Measurements from ENCODE around the gene PRM2. TPM values are rescaled to one million over a fixed set of nuclear protein-coding genes. Genes with fewer than 3 reads are reported as not detected.

Gene PRM2
- total and polyA plus RNA-seq, 2 experiments from 2014 or later = not detected

DNA sequence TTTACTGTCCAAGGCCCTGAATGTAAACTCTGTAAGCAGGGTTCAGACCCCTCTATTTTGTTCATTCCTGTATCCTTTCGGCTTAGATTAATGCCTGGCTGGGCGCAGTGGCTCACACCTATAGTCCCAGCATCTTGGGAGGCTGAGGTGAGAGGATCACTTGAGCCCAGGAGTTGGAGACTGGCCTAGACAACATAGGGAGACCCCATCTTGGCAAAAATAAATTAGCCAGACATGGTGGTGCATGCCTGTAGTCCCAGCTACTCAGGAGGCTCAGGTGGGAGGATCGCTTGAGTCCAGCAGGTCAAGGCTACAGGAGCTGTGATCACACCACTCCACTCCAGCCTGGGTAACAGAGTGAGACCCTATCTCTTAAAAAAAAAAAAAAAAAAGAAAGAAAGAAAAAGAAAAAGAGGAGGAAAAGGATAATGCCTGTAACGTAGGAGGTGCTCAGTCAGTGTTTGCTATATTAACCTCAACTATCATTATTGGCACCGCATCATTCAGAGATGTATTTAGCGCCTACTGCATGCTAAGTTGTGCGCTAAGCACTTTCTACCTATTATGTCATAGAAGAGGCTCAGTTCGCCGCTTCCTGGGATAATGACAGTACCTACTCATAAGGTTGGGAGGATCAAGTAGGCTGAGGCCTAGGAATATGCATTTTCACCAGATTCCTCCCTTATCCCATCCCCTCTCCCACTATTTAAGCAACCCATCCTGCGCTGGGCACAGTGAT is 25.3 kb downstream of the PRM2 start:
- Mint-ChIP-seq H3K4me3 (no peak overlapping the region), H3K9me3 (no peaks in the 10 kb centered on the region)
- peak overlapping the region; percentile 91 for H3K27ac ChIP-seq (ENCODE audit: low read depth)

GRCh38 chr16:11250091-11250785 is 26.0 kb downstream of the PRM2 start:
- Mint-ChIP-seq H3K27ac (no peak overlapping the region), H3K27me3 (ENCODE audit: insufficient read depth, low read depth, poor library complexity) (peaks cover 20% of the 10 kb centered on the region), H3K36me3 (ENCODE audit: low read depth) (peaks cover 27% of the 10 kb centered on the region), H3K4me3 (no peak overlapping the region; the same call in 2 of the 3 replicates), H3K9me3 (no peaks in the 10 kb centered on the region), H3K4me1 (peaks cover 27% of the 10 kb centered on the region)
- Histone ChIP-seq H3K4me3 (no peak overlapping the region), H4K20me1 (replicated peaks; ENCODE audit: insufficient read depth) (peaks cover 21% of the 10 kb centered on the region), H2AFZ (no peak overlapping the region), H3K36me3 (ENCODE audit: insufficient read depth) (peaks cover 21% of the 10 kb centered on the region), H3K4me1 (ENCODE audit: insufficient read depth) (peaks cover 28% of the 10 kb centered on the region), H3K4me2 (peak overlapping the region; percentile 23; the same call in 1 of the 2 replicates), H3K79me2 (replicated peaks; ENCODE audit: insufficient read depth) (peaks cover 26% of the 10 kb centered on the region), H3K27me3 (ENCODE audit: insufficient read depth) (no peaks in the 10 kb centered on the region), H3F3A (replicated peaks; ENCODE audit: low read depth) (peaks cover 55% of the 10 kb centered on the region), H3K27ac (ENCODE audit: low read depth) (peak overlapping the region; percentile 91), H3K9me2 (ENCODE audit: insufficient read depth) (no peaks in the 10 kb centered on the region)
- TF ChIP-seq NANOG (IDR thresholded peaks at IDR 0.05; ENCODE audit: borderline replicate concordance) (no peak), ZNF114 (CRISPR knock-in tag; IDR thresholded peaks at IDR 0.05) (no peak), POLR2AphosphoS5 (IDR thresholded peaks at IDR 0.05; ENCODE audit: low read depth) (peak; percentile 69), ETS1 (IDR thresholded peaks at IDR 0.05) (no peak)
- TF ChIP-seq, protein P1, sequence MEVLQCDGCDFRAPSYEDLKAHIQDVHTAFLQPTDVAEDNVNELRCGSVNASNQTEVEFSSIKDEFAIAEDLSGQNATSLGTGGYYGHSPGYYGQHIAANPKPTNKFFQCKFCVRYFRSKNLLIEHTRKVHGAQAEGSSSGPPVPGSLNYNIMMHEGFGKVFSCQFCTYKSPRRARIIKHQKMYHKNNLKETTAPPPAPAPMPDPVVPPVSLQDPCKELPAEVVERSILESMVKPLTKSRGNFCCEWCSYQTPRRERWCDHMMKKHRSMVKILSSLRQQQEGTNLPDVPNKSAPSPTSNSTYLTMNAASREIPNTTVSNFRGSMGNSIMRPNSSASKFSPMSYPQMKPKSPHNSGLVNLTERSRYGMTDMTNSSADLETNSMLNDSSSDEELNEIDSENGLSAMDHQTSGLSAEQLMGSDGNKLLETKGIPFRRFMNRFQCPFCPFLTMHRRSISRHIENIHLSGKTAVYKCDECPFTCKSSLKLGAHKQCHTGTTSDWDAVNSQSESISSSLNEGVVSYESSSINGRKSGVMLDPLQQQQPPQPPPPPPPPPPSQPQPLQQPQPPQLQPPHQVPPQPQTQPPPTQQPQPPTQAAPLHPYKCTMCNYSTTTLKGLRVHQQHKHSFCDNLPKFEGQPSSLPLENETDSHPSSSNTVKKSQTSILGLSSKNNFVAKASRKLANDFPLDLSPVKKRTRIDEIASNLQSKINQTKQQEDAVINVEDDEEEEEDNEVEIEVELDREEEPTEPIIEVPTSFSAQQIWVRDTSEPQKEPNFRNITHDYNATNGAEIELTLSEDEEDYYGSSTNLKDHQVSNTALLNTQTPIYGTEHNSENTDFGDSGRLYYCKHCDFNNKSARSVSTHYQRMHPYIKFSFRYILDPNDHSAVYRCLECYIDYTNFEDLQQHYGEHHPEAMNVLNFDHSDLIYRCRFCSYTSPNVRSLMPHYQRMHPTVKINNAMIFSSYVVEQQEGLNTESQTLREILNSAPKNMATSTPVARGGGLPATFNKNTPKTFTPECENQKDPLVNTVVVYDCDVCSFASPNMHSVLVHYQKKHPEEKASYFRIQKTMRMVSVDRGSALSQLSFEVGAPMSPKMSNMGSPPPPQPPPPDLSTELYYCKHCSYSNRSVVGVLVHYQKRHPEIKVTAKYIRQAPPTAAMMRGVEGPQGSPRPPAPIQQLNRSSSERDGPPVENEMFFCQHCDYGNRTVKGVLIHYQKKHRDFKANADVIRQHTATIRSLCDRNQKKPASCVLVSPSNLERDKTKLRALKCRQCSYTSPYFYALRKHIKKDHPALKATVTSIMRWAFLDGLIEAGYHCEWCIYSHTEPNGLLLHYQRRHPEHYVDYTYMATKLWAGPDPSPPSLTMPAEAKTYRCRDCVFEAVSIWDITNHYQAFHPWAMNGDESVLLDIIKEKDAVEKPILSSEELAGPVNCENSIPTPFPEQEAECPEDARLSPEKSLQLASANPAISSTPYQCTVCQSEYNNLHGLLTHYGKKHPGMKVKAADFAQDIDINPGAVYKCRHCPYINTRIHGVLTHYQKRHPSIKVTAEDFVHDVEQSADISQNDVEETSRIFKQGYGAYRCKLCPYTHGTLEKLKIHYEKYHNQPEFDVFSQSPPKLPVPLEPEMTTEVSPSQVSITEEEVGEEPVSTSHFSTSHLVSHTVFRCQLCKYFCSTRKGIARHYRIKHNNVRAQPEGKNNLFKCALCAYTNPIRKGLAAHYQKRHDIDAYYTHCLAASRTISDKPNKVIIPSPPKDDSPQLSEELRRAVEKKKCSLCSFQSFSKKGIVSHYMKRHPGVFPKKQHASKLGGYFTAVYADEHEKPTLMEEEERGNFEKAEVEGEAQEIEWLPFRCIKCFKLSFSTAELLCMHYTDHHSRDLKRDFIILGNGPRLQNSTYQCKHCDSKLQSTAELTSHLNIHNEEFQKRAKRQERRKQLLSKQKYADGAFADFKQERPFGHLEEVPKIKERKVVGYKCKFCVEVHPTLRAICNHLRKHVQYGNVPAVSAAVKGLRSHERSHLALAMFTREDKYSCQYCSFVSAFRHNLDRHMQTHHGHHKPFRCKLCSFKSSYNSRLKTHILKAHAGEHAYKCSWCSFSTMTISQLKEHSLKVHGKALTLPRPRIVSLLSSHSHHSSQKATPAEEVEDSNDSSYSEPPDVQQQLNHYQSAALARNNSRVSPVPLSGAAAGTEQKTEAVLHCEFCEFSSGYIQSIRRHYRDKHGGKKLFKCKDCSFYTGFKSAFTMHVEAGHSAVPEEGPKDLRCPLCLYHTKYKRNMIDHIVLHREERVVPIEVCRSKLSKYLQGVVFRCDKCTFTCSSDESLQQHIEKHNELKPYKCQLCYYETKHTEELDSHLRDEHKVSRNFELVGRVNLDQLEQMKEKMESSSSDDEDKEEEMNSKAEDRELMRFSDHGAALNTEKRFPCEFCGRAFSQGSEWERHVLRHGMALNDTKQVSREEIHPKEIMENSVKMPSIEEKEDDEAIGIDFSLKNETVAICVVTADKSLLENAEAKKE (CRISPR knock-in tag; IDR thresholded peaks at IDR 0.05) = no peak
- peak; percentile 32 for ATAC-seq
- DNase-seq (ENCODE audit: low spot score) = peak; percentile 73

More for the DNA sequence above, 25.3 kb downstream of the PRM2 start:
- Histone ChIP-seq H3F3A (replicated peaks; ENCODE audit: low read depth) (peaks cover 55% of the 10 kb centered on the region), H3K36me3 (ENCODE audit: insufficient read depth) (peaks cover 21% of the 10 kb centered on the region), H4K20me1 (replicated peaks; ENCODE audit: insufficient read depth) (peaks cover 21% of the 10 kb centered on the region), H3K4me3 (no peak overlapping the region), H3K79me2 (replicated peaks; ENCODE audit: insufficient read depth) (peaks cover 33% of the 10 kb centered on the region), H3K4me2 (peak overlapping the region; percentile 23; the same call in 1 of the 2 replicates), H3K27me3 (ENCODE audit: insufficient read depth) (no peaks in the 10 kb centered on the region), H3K4me1 (ENCODE audit: insufficient read depth) (peaks cover 28% of the 10 kb centered on the region), H2AFZ (no peak overlapping the region), H3K9me2 (ENCODE audit: insufficient read depth) (no peaks in the 10 kb centered on the region)
- H3K27me3 Mint-ChIP-seq (ENCODE audit: insufficient read depth, low read depth, poor library complexity) = peaks cover 17% of the 10 kb centered on the region
- no peak for TF ChIP-seq EZH2phosphoT487 (IDR thresholded peaks at IDR 0.05; ENCODE audit: unreplicated experiment)
- no peak for TF ChIP-seq CTCF (conservative IDR thresholded peaks at IDR 0.05; ENCODE audit: low read depth in 2 of 2)
- 0 out of 2 replicates have a peak, but pooled peaks have one; percentile 18 for TF ChIP-seq POLR2AphosphoS5 (IDR thresholded peaks at IDR 0.05; ENCODE audit: low read depth)
- TF ChIP-seq NANOG (IDR thresholded peaks at IDR 0.05; ENCODE audit: borderline replicate concordance) = no peak
- no peak for TF ChIP-seq JUNB (IDR thresholded peaks at IDR 0.05; ENCODE audit: unreplicated experiment)
- peaks cover 27% of the 10 kb centered on the region for H3K36me3 Mint-ChIP-seq (ENCODE audit: low read depth)
- H3K27ac Mint-ChIP-seq = no peak overlapping the region
- ATAC-seq (no peak), DNase-seq (ENCODE audit: low spot score) (no peak)
- peaks cover 27% of the 10 kb centered on the region for H3K4me1 Mint-ChIP-seq
